SK-N-SH (cell line): Measurements from ENCODE around the gene PXDN.

Experiments used
- CTCF ChIP-seq: fragments of 200-600 bp; sonication (generic); IDR thresholded peaks from 2 replicates; pipeline ENCODE4 v1.6.1; 2017; ENCODE audit warnings: antibody characterized with exemption, mild to moderate bottlenecking, moderate library complexity
- ELF1 ChIP-seq: IDR thresholded peaks from 2 replicates; pipeline ENCODE4 v1.4.0; 2012
- FOXJ3 ChIP-seq: sonication (generic); formaldehyde crosslinking; IDR thresholded peaks from 2 replicates; pipeline ENCODE4 v1.5.1; 2020; ENCODE audit warnings: mild to moderate bottlenecking, missing genetic modification reagents
- MXI1 ChIP-seq: IDR thresholded peaks from 2 replicates; pipeline ENCODE4 v1.6.1; 2012; ENCODE audit warnings: mild to moderate bottlenecking, low read depth, low read length, improper control_type of control experiment
- NFIC ChIP-seq: IDR thresholded peaks from 2 replicates; pipeline ENCODE4 v1.4.0; 2012; ENCODE audit warnings: borderline replicate concordance
- POLR2AphosphoS5 ChIP-seq: IDR thresholded peaks from 2 replicates; pipeline ENCODE4 v1.6.1; 2012; ENCODE audit warnings: low read depth, low read length
- RAD21 ChIP-seq: IDR thresholded peaks from 2 replicates; pipeline ENCODE4 v1.6.1; 2012; ENCODE audit warnings: mild to moderate bottlenecking, low read length
- RFX5 ChIP-seq: IDR thresholded peaks from 2 replicates; pipeline ENCODE4 v1.6.1; 2012; ENCODE audit warnings: mild to moderate bottlenecking, improper control_type of control experiment, low read length
- RXRA ChIP-seq: IDR thresholded peaks from 2 replicates; pipeline ENCODE4 v1.4.0; 2012; ENCODE audit warnings: low read depth, mild to moderate bottlenecking, borderline replicate concordance
- SMC3 ChIP-seq: IDR thresholded peaks from 2 replicates; pipeline ENCODE4 v1.6.1; 2012; ENCODE audit warnings: low read depth, low read length, improper control_type of control experiment
- TAF1 ChIP-seq: IDR thresholded peaks from 2 replicates; pipeline ENCODE4 v1.6.1; 2012; ENCODE audit warnings: low read depth, mild to moderate bottlenecking, low read length, moderate library complexity, borderline replicate concordance
- USF2 ChIP-seq: fragments of 150-350 bp; IDR thresholded peaks from 2 replicates; pipeline ENCODE4 v1.6.1; 2017; ENCODE audit warnings: antibody characterized with exemption, low read length, low read depth, borderline replicate concordance
- YY1 ChIP-seq: IDR thresholded peaks from 2 replicates; pipeline ENCODE4 v1.4.0; 2012; ENCODE audit warnings: low read depth, mild to moderate bottlenecking
- TF ChIP-seq, protein P1 (sequence below): IDR thresholded peaks from 2 replicates; pipeline ENCODE4 v1.6.1; 2012; ENCODE audit warnings: mild to moderate bottlenecking, low read depth, low read length, moderate library complexity

DNA sequence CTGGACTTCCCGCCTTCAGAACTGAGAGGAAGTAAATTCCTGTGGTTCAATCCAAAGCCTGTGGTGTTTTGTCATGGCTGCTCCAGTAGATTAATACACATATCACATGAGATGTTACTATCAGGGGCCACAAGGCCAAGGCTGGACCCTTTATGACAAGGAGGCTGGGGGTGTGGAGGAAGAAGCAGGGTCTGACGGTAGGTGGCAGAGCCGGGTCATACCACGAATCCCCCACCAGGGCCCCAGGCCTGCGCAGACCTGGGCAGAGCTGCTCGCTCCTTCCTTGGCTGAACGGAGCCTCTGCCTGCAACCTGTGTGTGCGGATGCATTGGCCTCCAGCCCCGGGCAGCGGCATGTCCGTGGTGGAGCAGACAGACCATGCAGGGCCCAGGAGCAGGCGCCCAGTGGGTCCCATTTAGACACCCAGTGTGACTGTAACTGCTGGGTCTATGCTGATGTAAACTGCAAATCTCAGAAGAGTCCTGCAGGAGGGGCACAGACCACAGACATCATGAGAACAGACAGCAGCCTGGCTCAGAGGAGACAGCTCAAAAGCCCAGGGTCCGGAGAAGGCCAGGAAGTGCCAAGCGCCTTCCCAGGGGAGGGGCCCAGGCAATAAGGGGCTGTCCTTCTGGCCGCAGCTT, 155.2 kb downstream of the PXDN start:
- TF ChIP-seq CTCF: peak; percentile 31
- TF ChIP-seq USF2: no peak
- peak; percentile 9; the same call in 1 of the 2 replicates for TF ChIP-seq SMC3
- TF ChIP-seq, protein P1, sequence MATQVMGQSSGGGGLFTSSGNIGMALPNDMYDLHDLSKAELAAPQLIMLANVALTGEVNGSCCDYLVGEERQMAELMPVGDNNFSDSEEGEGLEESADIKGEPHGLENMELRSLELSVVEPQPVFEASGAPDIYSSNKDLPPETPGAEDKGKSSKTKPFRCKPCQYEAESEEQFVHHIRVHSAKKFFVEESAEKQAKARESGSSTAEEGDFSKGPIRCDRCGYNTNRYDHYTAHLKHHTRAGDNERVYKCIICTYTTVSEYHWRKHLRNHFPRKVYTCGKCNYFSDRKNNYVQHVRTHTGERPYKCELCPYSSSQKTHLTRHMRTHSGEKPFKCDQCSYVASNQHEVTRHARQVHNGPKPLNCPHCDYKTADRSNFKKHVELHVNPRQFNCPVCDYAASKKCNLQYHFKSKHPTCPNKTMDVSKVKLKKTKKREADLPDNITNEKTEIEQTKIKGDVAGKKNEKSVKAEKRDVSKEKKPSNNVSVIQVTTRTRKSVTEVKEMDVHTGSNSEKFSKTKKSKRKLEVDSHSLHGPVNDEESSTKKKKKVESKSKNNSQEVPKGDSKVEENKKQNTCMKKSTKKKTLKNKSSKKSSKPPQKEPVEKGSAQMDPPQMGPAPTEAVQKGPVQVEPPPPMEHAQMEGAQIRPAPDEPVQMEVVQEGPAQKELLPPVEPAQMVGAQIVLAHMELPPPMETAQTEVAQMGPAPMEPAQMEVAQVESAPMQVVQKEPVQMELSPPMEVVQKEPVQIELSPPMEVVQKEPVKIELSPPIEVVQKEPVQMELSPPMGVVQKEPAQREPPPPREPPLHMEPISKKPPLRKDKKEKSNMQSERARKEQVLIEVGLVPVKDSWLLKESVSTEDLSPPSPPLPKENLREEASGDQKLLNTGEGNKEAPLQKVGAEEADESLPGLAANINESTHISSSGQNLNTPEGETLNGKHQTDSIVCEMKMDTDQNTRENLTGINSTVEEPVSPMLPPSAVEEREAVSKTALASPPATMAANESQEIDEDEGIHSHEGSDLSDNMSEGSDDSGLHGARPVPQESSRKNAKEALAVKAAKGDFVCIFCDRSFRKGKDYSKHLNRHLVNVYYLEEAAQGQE: no peak
- TF ChIP-seq TAF1: no peak
- TF ChIP-seq FOXJ3 (CRISPR knock-in tag): no peak
- no peak for TF ChIP-seq POLR2AphosphoS5
- TF ChIP-seq MXI1: no peak
- TF ChIP-seq ELF1: no peak
- TF ChIP-seq RFX5: no peak
- no peak for TF ChIP-seq YY1
- no peak for TF ChIP-seq RXRA
- peak; percentile 56 for TF ChIP-seq RAD21
- no peak for TF ChIP-seq NFIC
